NCI-H748 (cell line): ENCODE data around the gene TBC1D22A.
"Not testable (repeated sequence)": the region's sequence is repeated elsewhere in the genome, so short reads cannot be mapped to it uniquely, and the experiment has no call there.

ENCODE experiments used
- DNase-seq: peaks from one replicate; lab custom pipeline; 2025; ENCODE audit not compliant: unreplicated experiment; lab: John Stamatoyannopoulos, UW

Gene TBC1D22A

GRCh38 chr22:46967445-46968358 is 205.3 kb downstream of the TBC1D22A start:
- DNase-seq = no peak

GRCh38 chr22:46968359-46968740 is 205.9 kb downstream of the TBC1D22A start:
- no peak for DNase-seq

GRCh38 chr22:46968848-46969247 is 206.4 kb downstream of the TBC1D22A start:
- DNase-seq = no peak

GRCh38 chr22:46969491-46969890 is 207.0 kb downstream of the TBC1D22A start:
- DNase-seq = no peak

- DNase-seq = no peak
Observed at GRCh38 chr22:46969961-46970360, 207.5 kb downstream of the TBC1D22A start.

- DNase-seq = no peak
Observed at GRCh38 chr22:46970411-46971098, 208.1 kb downstream of the TBC1D22A start.

- peak; percentile 24 for DNase-seq
Observed at GRCh38 chr22:46971099-46971763, 208.8 kb downstream of the TBC1D22A start.

- no peak for DNase-seq
Observed at GRCh38 chr22:46971764-46972125, 209.3 kb downstream of the TBC1D22A start.

GRCh38 chr22:46972256-46972655 is 209.8 kb downstream of the TBC1D22A start:
- DNase-seq = no peak

- no peak for DNase-seq
Observed at GRCh38 chr22:46972901-46973831, 210.7 kb downstream of the TBC1D22A start.

GRCh38 chr22:46974077-46974476 is 211.6 kb downstream of the TBC1D22A start:
- no peak for DNase-seq

- no peak for DNase-seq
Observed at GRCh38 chr22:46974631-46975585, 212.5 kb downstream of the TBC1D22A start.

- no peak for DNase-seq
Observed at GRCh38 chr22:46976143-46976542, 213.7 kb downstream of the TBC1D22A start.

- no peak for DNase-seq
Observed at GRCh38 chr22:46976598-46976997, 214.1 kb downstream of the TBC1D22A start.

GRCh38 chr22:46977656-46978343 is 215.3 kb downstream of the TBC1D22A start:
- no peak for DNase-seq

GRCh38 chr22:46978668-46979067 is 216.2 kb downstream of the TBC1D22A start:
- not testable (repeated sequence) for DNase-seq

- no peak for DNase-seq
Observed at GRCh38 chr22:46979506-46979905, 217.1 kb downstream of the TBC1D22A start.

- DNase-seq = no peak
Observed at GRCh38 chr22:46980392-46980791, 217.9 kb downstream of the TBC1D22A start.

GRCh38 chr22:46982635-46983034 is 220.2 kb downstream of the TBC1D22A start:
- DNase-seq = no peak
